CMK (cell line): ENCODE data around the gene UTP25.
"Not testable (repeated sequence)": the region's sequence is repeated elsewhere in the genome, so short reads cannot be mapped to it uniquely, and the experiment has no call there.

Experiments used
- DNase-seq: peaks from one replicate; pipeline ENCODE4 v3.0.0-alpha.2; 2010; ENCODE audit warnings: low read depth

The UTP25 gene

DNA sequence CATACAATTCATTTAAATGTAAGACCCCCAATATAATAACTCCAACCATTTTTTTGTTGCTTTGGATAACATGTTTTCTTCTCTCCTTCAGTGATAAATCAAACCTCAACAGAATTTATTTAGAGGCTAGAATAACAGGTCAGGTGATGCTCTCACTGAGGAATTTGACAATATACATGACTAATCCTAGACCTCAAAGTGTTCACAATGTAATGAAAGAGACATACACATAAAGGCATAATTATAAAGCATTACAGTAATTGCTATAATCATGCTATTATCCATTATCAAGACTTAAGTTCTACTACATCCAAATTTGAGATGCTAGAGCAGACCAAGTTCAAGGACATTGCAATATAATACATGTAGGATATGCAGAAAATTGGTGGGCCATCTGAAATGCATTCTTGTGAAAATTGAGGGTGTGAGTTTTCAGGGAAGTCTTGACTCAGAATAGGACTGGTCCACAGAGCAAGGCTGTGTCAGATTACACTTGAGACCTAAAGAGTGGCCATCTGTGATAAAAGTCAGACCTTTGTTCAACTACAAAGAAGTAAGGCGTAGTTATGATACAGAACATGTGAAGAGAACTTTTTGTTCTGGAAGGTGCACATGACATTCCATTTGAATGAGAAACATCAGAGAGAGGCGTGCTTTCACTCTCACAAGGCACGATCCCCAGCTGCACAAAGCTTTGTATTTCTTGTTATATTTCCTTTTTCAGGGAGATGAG is 45.5 kb downstream of the UTP25 start:
- no peak for DNase-seq

DNA sequence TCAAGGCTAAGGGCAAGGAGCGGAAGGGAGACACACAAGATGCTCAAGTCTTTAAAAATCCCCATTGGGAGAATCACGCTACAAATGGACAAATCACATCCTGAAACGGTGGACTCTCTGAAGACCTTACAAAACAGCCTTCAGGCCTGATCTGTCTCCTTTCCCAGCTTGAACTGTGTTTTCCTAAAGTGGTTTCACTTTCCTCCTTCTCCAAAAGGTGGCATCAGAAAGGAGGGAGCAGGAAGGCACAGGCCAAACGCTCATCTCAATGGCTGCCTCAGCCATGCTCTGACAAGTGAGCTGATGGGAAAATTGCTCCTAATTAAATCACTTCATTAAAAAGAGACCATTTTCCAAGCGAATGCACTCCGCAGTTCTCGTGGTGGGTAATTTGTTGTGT is 47.7 kb downstream of the UTP25 start:
- no peak for DNase-seq

DNA sequence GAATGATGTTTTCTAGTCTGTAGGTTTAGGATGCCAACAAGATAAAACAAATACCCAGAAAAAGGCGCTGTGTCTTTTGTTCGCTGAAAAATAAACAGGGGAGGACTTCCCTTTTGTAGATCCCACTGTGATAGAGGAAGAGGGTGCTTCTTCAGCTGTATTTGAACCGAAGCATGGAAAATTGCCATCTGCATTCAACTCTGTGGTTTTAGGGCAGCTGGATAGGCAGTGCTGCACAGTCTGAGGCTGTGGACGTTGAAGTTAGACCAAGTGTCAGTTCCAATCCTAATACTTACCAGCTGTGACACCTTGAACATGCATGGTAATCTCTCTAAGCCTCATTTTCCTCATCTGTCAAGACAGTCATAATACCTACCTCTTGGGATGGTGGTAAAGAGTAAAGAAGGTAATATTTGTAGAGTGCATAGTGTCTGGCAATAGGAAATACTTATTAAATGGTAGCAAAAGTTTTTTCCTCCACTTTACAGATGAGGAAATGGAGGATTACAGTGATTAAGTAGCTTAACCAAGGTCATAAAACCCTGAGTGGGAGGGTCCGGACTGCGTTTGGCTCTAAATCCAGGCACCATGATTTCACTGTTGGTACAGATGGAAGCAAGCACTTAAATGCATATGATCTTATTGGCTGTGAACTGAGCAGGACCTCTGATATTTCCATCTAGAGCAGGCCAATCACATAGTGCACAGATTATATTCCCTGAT is 48.5 kb downstream of the UTP25 start:
- DNase-seq = no peak

DNA sequence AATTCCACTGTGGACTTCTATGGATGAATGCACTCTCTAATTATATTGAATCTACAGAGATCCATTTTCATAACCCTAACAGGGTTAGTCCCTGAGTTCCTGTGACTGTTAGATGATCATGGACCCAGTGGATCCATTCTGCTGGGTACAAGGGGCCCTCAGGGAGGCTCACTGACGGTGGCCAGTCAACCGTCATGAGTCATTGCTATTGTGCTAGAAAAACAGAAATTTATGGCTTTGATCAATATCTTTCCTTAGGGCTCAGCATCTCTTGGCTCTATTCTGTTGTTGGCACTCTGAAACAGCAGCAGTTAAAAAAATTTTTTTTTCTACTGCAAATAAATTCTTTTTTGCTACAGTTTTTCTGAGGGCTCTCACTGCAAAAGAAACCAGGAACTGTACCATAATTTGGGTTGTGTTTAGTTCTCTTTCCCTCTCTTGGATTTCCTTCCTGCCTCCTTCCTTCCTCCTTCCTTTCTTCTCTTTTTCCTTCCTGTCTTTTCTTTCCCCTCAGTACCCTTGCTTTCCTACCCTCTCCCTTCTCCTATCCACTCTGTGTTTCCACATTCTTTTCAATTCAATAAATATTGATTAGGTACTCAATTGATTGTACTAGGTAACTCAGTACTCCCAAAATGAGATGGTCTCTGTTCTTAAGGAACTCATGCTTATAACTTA is 49.5 kb downstream of the UTP25 start:
- no peak for DNase-seq

DNA sequence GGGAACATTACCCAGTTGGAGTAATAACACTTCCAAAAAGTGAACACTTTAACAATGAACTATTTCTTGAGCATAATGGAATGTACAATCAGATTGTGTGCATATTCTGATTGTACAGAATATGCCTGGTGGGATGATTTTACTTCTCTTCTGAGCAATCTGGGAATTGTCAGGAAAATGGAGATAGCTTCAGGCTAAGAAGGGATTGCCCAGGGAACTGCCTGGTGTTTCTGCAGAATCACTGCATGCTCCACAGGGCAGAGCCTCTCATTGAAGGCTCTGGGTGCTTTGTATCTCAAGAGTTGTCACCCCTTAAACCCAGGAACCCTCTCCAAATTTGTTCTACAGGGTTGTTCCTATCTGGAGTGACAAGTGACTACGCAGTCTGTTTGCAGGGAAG is 51.2 kb downstream of the UTP25 start:
- no peak for DNase-seq

DNA sequence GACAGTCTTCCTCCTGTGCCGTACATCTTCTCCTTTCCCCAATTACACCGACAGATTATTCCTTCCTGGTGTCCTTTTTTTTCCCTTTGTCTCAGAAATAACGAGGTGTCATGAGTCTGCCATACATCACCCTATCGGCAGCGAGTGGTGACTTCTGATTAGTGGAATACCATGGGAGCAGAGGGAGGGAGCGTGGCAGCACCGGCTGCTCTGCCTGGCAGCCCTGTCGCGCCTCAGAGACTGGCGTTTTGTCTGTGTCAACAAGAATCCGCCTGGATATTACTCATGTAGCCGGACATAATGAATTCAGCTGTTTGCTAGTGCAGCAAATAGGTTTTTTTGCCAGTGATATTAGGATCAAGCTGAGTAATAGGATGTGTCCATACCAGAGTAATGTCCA is 51.8 kb downstream of the UTP25 start:
- no peak for DNase-seq

DNA sequence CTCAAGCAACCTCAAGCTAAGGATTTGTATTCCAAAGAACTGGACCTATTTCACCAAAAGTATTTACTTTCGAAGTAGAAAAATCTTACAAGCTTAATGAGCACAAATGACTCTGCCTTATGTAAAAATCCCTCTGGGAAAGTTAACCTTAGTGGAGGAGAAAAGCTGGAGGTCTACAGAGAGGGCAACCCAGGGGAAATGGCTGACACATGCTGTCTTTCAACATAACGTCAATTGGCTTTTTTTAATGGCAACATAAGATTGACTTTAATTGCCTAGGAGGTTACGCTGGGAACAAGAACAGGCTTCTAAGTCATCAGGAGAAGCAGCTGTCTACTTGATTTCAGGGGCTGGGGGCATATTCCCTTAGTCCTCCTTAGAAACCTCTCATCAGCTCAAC is 52.3 kb downstream of the UTP25 start:
- DNase-seq = no peak

DNA sequence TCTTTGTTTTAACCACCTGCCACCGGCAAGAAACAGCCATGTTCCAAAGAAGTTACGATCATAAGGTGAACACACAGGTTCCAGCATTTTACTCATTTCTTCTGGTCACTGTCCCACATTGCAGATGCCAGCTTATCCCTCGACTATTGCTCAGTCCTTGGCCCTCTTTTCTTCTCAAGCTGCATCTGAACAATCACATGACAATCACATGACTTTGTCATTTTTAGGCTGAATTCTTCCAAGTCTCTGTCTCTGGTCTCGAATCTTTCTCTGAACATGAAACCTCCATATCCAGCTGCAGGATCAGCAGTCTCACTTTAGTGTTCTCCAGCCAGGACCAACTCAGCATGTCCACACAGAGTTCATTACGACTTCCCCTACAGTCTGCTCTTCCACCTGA is 53.8 kb downstream of the UTP25 start:
- DNase-seq = no peak

DNA sequence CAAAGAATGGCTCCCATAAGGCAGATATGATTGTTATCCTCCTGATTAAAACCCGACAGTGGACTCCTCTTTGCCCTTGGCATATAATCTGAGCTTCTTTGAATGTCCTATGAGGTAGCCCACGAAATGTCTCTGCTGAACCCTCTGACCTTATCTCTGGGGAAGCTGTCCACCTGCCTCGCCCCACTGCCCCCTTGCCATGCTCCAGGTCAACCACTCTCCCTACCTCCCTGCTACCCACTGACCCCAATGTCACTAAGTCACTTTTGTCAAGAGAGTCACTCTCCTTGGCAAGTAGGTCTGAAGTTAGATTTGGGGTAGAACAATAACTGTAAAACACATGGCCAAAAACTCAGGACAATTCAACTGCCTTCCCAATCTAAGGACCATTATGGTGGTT is 54.5 kb downstream of the UTP25 start:
- DNase-seq = no peak

DNA sequence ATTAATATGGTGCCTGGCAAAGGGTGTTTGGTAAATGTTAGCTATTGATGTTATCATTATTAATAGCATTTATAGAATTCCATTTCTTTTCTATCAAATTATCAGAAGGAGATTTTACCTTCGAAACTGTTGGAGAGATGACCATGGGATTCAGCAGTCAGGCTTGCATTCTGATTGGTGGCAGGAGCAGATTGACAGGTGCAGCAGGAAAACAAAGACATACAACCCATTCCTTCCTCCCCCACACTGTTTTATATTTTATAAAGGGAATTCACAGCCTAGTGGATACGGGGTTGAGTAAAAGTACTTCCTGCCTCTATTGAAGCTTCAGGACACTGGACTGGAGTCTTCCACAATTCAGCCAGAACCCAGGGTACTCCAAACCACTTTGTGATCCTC is 55.2 kb downstream of the UTP25 start:
- DNase-seq = no peak

DNA sequence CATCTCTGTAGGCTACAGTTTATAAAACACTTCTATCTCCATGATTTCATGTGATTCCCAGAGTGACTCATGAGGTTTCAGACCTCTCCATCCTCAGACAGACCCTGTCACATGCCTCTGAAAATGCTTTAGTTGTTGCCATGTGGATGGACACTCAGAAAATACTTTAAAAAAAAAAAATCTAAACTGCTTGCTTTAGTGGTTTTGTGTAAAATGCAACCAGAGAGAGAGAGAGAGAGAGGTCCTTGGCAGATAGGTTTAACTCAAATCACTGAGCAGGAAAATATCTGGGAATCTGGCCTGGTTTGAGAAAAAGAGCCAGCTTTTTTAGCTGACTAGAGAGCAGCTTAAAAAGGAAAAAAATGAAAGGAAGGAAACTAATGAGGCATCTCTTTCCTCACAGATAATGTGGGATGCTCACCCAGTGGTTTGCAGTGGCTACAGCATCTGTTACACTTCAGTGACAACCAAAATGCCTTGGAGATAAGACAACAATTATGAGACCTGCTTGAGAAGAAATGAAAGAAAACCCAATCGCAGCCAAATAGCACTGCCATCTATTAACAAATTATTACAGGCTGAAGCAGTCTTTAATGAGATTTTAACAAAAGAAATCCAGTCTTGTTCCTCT is 55.7 kb downstream of the UTP25 start:
- DNase-seq = no peak

DNA sequence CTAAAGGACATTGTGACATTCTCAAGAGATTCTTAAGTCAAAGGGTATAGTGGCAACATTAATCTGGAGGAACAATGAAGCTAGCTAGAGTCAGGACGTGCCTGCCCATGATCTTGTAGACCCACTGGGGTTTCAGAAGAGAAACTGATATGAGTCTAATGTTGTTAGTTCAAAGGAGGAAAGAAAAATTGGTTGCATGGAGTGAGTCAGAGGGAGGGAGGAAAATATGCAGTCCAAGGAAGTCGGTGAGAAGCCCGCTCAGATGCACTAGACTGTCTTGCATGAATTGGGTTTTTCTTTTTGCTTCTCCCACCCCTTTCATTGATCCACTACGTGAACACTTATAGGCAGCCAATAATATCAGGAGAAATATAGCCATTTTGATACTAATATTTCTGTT is 56.5 kb downstream of the UTP25 start:
- no peak for DNase-seq

DNA sequence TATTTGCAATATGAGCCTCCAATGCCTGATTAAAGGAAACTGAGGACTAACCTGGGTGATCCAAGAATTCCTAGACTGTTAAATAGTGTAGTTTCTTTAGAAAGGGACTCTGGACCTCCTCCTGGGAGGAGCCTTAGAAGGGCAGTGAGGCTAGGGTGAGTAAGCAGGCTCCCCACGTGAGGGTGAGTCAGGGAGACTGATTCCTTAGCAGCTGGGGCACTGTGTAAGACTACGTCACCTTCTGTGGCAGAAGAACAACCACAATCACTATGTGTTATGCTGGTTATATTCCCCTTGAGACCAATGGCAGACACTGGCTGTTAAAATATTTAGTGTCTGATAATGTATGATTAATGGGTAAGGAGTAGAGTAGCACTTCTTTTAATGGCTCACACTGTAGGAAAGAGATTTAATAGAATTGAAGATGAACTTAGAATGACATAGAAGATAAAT is 56.9 kb downstream of the UTP25 start:
- no peak for DNase-seq

DNA sequence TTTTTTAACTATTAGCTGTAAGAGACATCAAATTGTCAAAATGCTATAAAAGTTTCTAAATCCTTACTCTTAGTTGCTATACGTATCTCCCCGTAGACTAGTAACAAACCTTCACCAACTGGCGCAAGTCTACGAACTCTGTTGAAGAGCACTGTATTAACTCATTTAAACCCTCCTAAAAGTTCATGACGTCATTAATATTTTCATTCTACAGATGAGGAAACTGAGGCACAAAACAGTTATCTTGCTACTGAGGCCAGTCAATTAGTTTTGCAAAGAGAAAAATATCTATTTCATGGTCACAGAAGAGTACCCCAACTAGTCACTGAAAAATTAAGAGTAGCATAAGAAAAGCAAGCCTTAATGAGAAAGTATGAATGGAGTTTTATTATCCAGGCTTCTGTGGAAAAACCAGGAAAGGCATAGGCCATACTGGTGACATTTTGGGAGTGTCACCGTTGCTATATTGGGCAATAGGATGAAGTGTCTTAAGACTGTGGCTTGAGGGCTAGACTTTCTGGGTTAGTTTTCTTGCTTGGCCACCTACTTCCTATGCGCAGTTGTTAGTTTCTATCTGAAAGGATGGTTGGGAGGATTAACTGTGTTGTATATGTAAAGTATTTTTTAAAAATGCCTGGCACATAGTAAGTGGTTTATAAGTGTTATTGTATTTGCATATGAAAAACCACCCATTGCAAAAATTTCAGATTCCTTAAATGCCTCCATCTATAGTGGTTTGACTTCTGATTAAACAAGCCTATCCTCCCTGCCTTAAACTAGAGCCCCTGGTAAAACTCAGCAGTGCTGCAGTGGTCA is 57.8 kb downstream of the UTP25 start:
- DNase-seq = no peak

DNA sequence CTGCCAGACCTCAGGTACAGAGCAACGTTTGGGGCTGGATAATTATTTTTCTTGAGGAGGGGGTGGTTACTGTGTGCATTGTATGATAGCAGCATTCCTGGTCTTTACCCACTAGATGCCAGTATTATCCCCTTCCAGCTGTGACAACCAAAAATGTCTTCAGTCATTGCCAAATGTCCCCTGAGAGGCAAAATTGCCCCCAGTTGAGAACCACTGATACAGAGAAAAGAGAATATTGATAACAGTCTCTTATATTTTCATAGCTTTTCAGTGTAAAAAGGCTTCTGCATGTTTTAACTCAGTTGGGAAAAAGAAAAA is 58.4 kb downstream of the UTP25 start:
- no peak for DNase-seq

DNA sequence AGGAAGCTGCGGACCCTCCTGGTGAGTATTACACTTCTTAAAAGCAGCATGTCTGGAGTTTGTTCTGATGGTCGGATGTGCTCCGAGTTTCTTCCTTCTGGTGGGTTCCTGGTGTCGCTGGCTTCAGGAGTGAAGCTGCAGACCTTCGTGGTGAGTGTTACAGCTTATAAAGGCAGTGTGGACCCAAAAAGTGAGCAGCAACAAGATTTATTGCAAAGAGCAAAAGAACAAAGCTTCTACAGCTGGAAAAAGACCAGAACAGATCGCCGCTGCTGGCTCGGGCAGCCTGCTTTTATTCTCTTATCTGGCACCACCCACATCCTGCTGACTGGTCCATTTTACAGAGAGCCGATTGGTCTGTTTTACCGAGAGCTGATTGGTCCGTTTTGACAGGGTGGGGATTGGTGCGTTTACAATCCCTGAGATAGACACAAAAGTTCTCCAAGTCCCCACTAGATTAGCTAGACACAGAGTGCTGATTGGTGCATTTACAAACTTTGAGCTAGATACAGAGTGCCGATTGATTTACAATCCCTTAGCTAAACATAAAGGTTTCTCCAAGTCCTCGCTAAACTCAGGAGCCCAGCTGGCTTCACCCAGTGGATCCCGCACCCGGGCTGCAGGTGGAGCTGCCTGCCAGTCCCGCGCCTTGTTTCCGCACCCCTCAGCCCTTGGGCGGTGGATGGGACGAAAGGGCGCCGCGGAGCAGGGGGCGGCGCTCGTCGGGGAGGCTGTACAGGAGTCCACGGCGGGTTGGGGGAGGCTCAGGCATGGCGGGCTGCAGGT is 60.7 kb downstream of the UTP25 start:
- not testable (repeated sequence) for DNase-seq

DNA sequence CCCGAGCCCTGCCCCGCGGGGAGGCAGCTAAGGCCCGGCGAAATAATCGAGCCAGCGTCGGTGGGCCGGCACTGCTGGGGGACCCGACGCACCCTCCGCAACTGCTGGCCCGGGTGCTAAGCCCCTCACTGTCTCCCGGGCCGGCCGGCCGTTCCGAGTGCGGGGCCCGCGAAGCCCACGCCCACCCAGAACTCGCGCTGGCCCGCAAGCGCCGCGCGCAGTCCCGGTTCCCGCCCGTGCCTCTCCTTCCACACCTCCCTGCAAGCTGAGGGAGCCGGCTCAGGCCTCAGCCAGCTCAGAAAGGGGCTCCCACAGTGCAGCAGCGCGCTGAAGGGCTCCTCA is 61.3 kb downstream of the UTP25 start:
- DNase-seq = no peak

DNA sequence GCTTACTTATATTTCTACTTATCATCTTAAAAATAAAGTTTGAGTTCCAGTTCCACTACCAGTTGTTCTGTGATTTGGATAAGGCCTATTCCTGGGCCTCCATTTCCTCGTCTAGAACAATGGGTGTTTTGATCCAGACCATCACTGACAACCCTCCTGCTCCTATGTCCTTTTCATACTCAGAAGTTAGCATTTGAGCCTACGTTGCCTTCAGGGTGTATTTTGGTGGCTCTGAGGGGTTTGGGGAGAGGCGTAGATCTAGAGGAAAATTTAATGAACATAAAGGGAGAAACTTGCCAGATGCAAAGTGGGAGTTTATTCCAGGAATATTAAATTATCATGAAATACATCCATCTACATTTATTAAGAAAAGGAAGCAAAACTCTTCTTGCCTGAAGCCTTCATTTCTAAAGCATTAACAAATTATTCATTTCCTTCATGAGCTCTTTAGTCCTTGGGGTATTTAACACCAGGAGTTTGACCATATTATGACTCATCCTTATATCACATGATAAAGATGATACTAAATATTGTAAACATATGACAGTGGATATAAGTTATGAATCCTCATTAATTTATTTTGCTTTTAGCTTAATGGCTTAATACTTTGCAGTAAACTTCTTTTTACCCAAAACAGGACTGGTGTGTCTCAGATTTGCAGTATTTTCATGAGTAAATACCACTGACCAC is 63.0 kb downstream of the UTP25 start:
- no peak for DNase-seq

DNA sequence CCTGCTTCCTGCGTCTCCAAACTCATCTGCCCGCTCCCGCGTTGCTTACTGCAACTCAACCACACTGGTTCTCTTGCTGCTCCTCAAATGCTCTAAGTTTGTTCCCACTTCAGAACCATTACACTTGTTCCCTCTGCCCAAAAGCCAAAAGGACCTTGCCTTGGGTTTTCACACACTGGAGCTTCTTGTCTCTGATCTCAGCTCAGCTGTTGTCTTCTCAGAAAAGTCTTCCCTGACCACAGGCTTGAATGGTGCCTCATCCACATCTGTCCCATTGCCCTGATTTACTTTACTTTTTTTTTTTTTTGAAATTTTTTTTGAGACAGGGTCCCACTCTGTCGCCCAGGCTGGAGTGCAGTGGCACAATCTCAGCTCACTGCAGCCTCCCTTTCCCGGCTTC is 66.0 kb downstream of the UTP25 start:
- DNase-seq = no peak

DNA sequence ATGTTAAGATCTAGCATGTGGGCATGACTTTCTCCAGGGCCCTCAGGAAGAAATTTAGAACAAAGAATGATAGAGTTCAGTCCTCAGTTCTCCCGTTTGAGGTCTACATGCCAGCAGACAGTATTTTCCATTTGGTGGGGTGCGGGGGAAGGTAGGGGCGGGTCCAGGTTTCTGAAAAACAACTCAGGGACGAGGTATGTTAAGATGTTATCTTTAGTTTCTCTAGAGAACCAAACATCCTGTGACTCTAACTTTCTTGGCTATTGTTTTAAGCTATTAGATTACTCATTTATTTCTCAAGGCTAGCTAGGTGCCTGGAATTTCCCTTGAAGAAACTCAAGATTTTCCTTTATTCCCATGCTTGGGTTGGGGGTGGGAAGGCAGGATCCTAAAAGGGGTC is 67.9 kb downstream of the UTP25 start:
- DNase-seq = no peak

DNA sequence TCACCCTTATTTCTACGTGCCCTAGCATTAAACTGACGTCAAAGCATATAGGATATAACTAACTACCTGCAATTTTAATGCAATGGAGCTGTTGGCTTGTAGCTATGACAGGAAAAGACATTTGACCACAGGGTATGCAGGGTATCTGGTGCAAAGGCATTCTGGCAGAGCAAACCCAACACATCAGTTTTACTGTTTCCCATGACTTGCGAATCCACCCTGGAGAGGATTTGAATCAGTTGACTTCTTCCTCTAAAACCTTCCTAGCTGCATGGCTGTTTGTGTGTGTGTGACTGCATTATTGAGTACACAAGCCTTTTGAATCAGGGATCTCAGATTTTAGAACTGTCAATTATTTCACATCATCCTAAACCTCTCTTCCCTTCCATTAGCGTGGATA is 68.6 kb downstream of the UTP25 start:
- no peak for DNase-seq
